ENCODE measurements around the gene INPP4B. TPM values are rescaled to one million over a fixed set of nuclear protein-coding genes. Genes with fewer than 3 reads are reported as not detected.

INPP4B gene
- total and polyA plus RNA-seq, 3 experiments from 2014 or later: 50.3 to 52.6 (median 52.6) TPM

GRCh38 chr4:142463206-142463605, 382.9 kb downstream of the INPP4B start:
- H3K4me3 ChIP-seq (ENCODE audit: low read length): no peak overlapping the region
- no peaks in the 10 kb centered on the region for H3K36me3 ChIP-seq (ENCODE audit: insufficient read depth, low read length)
- Mint-ChIP-seq H3K9me3 (no peaks in the 10 kb centered on the region), H3K27me3 (no peaks in the 10 kb centered on the region), H3K27ac (no peak overlapping the region), H3K36me3 (peaks cover 0 to 1% (median 0%) of the 10 kb centered on the region in 3 donors), H3K4me1 (peaks cover 0 to 5% (median 3%) of the 10 kb centered on the region in 3 donors), H3K4me3 (no peak overlapping the region)
- ChIA-PET CTCF (no interaction called here), POLR2A (no interaction called here)
- H3K4me1 ChIP-seq (ENCODE audit: insufficient read depth, low read length): no peaks in the 10 kb centered on the region
- no peaks in the 10 kb centered on the region for H3K27me3 ChIP-seq (ENCODE audit: insufficient read depth, low read length, poor library complexity, severe bottlenecking)
- no peak for DNase-seq
- H3K9me3 ChIP-seq (ENCODE audit: low read length): no peaks in the 10 kb centered on the region
- no peak overlapping the region for H3K27ac ChIP-seq (ENCODE audit: low read depth, low read length)

GRCh38 chr4:142452161-142452855, 393.8 kb downstream of the INPP4B start:
- Mint-ChIP-seq H3K27me3 (no peaks in the 10 kb centered on the region), H3K9me3 (peaks cover 0 to 3% (median 1%) of the 10 kb centered on the region in 5 donors), H3K36me3 (peaks cover 0 to 12% (median 2%) of the 10 kb centered on the region in 3 donors), H3K27ac (no peak overlapping the region), H3K4me1 (no peaks in the 10 kb centered on the region), H3K4me3 (no peak overlapping the region)
- Histone ChIP-seq H3K27me3 (ENCODE audit: insufficient read depth, low read length, poor library complexity, severe bottlenecking) (no peaks in the 10 kb centered on the region), H3K4me1 (ENCODE audit: insufficient read depth, low read length) (no peaks in the 10 kb centered on the region), H3K4me3 (ENCODE audit: low read length) (no peak overlapping the region), H3K27ac (ENCODE audit: low read depth, low read length) (no peak overlapping the region), H3K9me3 (ENCODE audit: low read length) (no peaks in the 10 kb centered on the region), H3K36me3 (ENCODE audit: insufficient read depth, low read length) (no peaks in the 10 kb centered on the region)
- ChIA-PET POLR2A (no interaction called here), CTCF (no interaction called here)
- DNase-seq: no peak

- Histone ChIP-seq H3K4me1 (ENCODE audit: insufficient read depth, low read length) (no peaks in the 10 kb centered on the region), H3K36me3 (ENCODE audit: insufficient read depth, low read length) (no peaks in the 10 kb centered on the region), H3K27me3 (ENCODE audit: insufficient read depth, low read length, poor library complexity, severe bottlenecking) (no peaks in the 10 kb centered on the region), H3K27ac (ENCODE audit: low read depth, low read length) (no peak overlapping the region), H3K9me3 (ENCODE audit: low read length) (no peaks in the 10 kb centered on the region), H3K4me3 (ENCODE audit: low read length) (no peak overlapping the region)
- Mint-ChIP-seq H3K27me3 (no peaks in the 10 kb centered on the region), H3K4me3 (peak overlapping the region in 1 of 7 donors; percentile 6), H3K27ac (peak overlapping the region in 2 of 8 donors; percentile 16 to 35), H3K36me3 (peaks cover 0 to 12% (median 2%) of the 10 kb centered on the region in 3 donors), H3K9me3 (peaks cover 0 to 1% (median 0%) of the 10 kb centered on the region in 5 donors), H3K4me1 (peaks cover 0 to 2% (median 0%) of the 10 kb centered on the region in 3 donors)
- CTCF ChIA-PET: no interaction called here
- no peak for DNase-seq
- POLR2A ChIA-PET: no interaction called here
These were observed 396.2 kb downstream of the INPP4B start for GRCh38 chr4:142449771-142450373.

DNA sequence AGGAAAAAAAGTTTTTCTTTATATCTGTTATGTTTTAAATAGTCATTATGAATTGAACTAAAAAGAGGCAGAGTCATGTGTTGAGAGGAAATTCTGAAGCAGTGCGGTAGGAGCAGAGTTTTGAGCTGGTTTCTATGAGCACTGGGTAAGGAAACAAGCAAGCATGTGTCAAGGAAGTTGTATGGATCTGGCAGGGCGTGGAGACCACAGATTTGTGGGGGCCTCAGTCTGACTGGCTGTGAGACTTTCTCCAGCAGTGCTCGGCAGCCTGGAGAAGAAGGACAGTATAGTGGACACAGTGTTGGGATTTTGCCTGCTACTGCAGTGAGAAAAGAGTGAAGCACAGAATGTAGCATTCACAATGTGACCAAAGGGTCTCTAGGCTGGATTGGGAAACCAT, 399.1 kb downstream of the INPP4B start:
- no peak overlapping the region for H3K27ac Mint-ChIP-seq
- no peak overlapping the region for H3K4me3 Mint-ChIP-seq
- DNase-seq: no peak

DNA sequence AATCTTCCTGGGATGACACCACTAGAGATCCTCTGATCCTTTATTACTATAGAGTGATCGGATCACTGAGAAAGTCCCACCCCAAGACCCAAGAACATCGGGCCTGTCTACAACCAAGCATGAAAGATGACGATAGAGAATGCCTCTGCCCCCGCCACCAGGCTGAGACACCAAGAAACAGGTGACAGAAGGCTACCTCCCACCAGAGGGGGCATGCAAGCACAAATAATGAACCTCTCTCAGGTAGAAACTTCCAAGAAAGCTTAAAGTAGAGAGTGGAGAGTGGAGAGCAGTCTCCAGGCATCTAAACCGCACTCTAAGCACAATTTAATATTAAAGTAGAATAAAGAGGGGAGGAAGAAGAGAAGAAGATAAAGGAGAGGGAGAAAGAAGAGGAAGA, 402.6 kb downstream of the INPP4B start:
- H3K9me3 Mint-ChIP-seq: peaks cover 0 to 4% (median 0%) of the 10 kb centered on the region in 5 donors
- no peak overlapping the region for H3K27ac ChIP-seq (ENCODE audit: low read depth, low read length)
- POLR2A ChIA-PET: no interaction called here
- H3K4me1 Mint-ChIP-seq: peaks cover 0 to 2% (median 0%) of the 10 kb centered on the region in 3 donors
- H3K27me3 ChIP-seq (ENCODE audit: insufficient read depth, low read length, poor library complexity, severe bottlenecking): no peaks in the 10 kb centered on the region
- CTCF ChIA-PET: no interaction called here
- H3K27me3 Mint-ChIP-seq: peaks cover 0 to 3% of the 10 kb centered on the region in 2 donors
- no peak overlapping the region for H3K4me3 Mint-ChIP-seq
- H3K27ac Mint-ChIP-seq: peak overlapping the region in 1 of 8 donors; percentile 25
- DNase-seq: no peak
- no peaks in the 10 kb centered on the region for H3K9me3 ChIP-seq (ENCODE audit: low read length)
- no peak overlapping the region for H3K4me3 ChIP-seq (ENCODE audit: low read length)
- H3K4me1 ChIP-seq (ENCODE audit: insufficient read depth, low read length): no peaks in the 10 kb centered on the region
- H3K36me3 ChIP-seq (ENCODE audit: insufficient read depth, low read length): no peaks in the 10 kb centered on the region
- peaks cover 0 to 2% (median 0%) of the 10 kb centered on the region in 3 donors for H3K36me3 Mint-ChIP-seq

More for the DNA sequence above, 399.1 kb downstream of the INPP4B start:
- H3K36me3 ChIP-seq (ENCODE audit: insufficient read depth, low read length): no peaks in the 10 kb centered on the region
- no peaks in the 10 kb centered on the region for H3K9me3 ChIP-seq (ENCODE audit: low read length)
- ChIA-PET POLR2A (no interaction called here), CTCF (no interaction called here)
- no peak overlapping the region for H3K27ac ChIP-seq (ENCODE audit: low read depth, low read length)
- no peaks in the 10 kb centered on the region for H3K27me3 Mint-ChIP-seq
- no peaks in the 10 kb centered on the region for H3K4me1 ChIP-seq (ENCODE audit: insufficient read depth, low read length)
- H3K36me3 Mint-ChIP-seq: peaks cover 0 to 2% (median 0%) of the 10 kb centered on the region in 3 donors
- no peaks in the 10 kb centered on the region for H3K27me3 ChIP-seq (ENCODE audit: insufficient read depth, low read length, poor library complexity, severe bottlenecking)
- H3K4me3 ChIP-seq (ENCODE audit: low read length): no peak overlapping the region
- peaks cover 0 to 4% (median 0%) of the 10 kb centered on the region in 5 donors for H3K9me3 Mint-ChIP-seq
- H3K4me1 Mint-ChIP-seq: peaks cover 0 to 2% (median 0%) of the 10 kb centered on the region in 3 donors

DNA sequence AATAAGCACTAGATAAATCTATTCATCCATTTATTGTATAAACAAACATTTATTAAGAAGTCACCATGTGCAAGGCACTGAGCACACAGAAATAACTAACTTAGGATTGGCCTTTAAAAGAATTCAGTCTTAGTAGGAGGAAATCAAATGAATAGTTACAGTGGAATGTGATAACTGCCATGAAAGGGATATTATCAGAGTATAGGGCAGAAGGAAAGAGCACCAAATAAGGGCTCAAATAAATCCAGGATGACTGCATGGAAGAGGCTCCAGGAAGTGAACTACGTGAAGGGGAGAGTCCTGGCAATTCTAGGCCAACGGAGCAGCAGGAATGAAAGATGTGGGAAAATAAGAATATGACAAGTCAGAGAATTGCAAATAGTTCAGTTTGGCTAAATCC, 406.0 kb downstream of the INPP4B start:
- DNase-seq: no peak
- Mint-ChIP-seq H3K36me3 (peaks cover 0 to 2% (median 0%) of the 10 kb centered on the region in 3 donors), H3K9me3 (peaks cover 0 to 4% (median 0%) of the 10 kb centered on the region in 5 donors), H3K27ac (peak overlapping the region in 1 of 8 donors; percentile 70), H3K4me1 (no peaks in the 10 kb centered on the region), H3K27me3 (peaks cover 0 to 4% of the 10 kb centered on the region in 2 donors), H3K4me3 (no peak overlapping the region)
- no peak overlapping the region for H3K4me3 ChIP-seq (ENCODE audit: low read length)
- H3K9me3 ChIP-seq (ENCODE audit: low read length): no peaks in the 10 kb centered on the region
- no peaks in the 10 kb centered on the region for H3K4me1 ChIP-seq (ENCODE audit: insufficient read depth, low read length)
- no peaks in the 10 kb centered on the region for H3K36me3 ChIP-seq (ENCODE audit: insufficient read depth, low read length)
- no peaks in the 10 kb centered on the region for H3K27me3 ChIP-seq (ENCODE audit: insufficient read depth, low read length, poor library complexity, severe bottlenecking)
- POLR2A ChIA-PET: no interaction called here
- no peak overlapping the region for H3K27ac ChIP-seq (ENCODE audit: low read depth, low read length)
- CTCF ChIA-PET: no interaction called here

DNA sequence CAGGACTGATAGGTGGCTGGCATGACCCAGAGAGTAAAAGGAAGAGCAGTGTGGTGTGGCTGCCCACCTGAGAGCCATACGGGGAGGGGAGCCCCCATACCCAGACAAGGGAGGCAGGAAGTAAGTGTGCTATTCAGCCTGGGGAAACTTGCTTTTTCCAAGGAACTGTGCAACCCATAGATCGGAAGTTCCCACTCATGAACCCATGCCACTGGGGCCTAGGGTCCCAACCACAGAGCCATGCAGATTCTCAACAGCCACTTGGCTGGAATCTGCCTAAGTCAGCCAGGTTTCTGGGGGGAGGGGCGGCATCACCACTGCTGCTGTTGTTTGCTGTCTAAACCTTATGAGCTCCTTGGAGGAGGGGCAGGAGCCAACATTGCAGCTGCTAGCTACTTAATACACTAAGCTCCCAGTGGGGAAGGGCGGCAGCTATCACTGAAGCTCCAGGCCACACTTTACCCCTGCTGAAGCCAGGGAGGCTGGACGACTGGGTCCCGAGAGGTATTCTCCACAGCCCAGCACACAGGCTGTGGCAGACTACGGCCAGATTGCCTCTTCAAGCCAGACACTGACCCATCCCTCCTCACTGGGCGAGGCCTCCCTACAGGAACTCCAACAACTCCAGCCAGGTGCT, 410.4 kb downstream of the INPP4B start:
- peaks cover 0 to 4% (median 0%) of the 10 kb centered on the region in 5 donors for H3K9me3 Mint-ChIP-seq
- peaks cover 0 to 1% of the 10 kb centered on the region in 2 donors for H3K27me3 Mint-ChIP-seq
- H3K27me3 ChIP-seq (ENCODE audit: insufficient read depth, low read length, poor library complexity, severe bottlenecking): no peaks in the 10 kb centered on the region
- H3K36me3 Mint-ChIP-seq: no peaks in the 10 kb centered on the region
- H3K36me3 ChIP-seq (ENCODE audit: insufficient read depth, low read length): no peaks in the 10 kb centered on the region
- no peaks in the 10 kb centered on the region for H3K4me1 ChIP-seq (ENCODE audit: insufficient read depth, low read length)
- H3K9me3 ChIP-seq (ENCODE audit: low read length): no peaks in the 10 kb centered on the region
- peaks cover 13 to 19% (median 18%) of the 10 kb centered on the region in 3 donors for H3K4me1 Mint-ChIP-seq
- H3K27ac ChIP-seq (ENCODE audit: low read depth, low read length): no peak overlapping the region
- CTCF ChIA-PET: no interaction called here
- no peak for DNase-seq
- POLR2A ChIA-PET: no interaction called here
- H3K4me3 ChIP-seq (ENCODE audit: low read length): no peak overlapping the region
- H3K27ac Mint-ChIP-seq: peak overlapping the region in 1 of 8 donors; percentile 14
- no peak overlapping the region for H3K4me3 Mint-ChIP-seq
